GM12878 (cell line): ENCODE measurements around the gene PTCH2.

Source experiments
- CTCF ChIP-seq, 3 experiments: IDR thresholded peaks in 2 of 3; conservative IDR thresholded peaks in 1 of 3; 2 replicates each; pipeline ENCODE4 v1.5.1; 2011; ENCODE audit warnings: low read depth in 3 of 3, low read length in 3 of 3, mild to moderate bottlenecking in 3 of 3, control low read depth in 2 of 3, moderate library complexity in 2 of 3, inconsistent platforms in 1 of 3, mixed read lengths in 1 of 3; ENCODE audit not compliant: control insufficient read depth in 2 of 3, insufficient read depth in 1 of 3; ENCODE audit errors: extremely low read depth in 1 of 3
- EED ChIP-seq: sonication (generic); IDR thresholded peaks from 2 replicates; pipeline ENCODE4 v1.6.1; 2016; ENCODE audit warnings: antibody characterized with exemption, low read depth
- EZH2 ChIP-seq: IDR thresholded peaks from 2 replicates; pipeline ENCODE4 v1.6.1; 2012; ENCODE audit warnings: low read depth, mild to moderate bottlenecking, control low read depth, inconsistent platforms, low read length, borderline replicate concordance; ENCODE audit not compliant: control insufficient read depth
- IRF4 ChIP-seq: IDR thresholded peaks from 2 replicates; pipeline ENCODE4 v1.6.1; 2011; ENCODE audit warnings: low read depth, low read length
- NFYA ChIP-seq: IDR thresholded peaks from 2 replicates; pipeline ENCODE4 v1.6.1; 2011; ENCODE audit warnings: low read depth, mild to moderate bottlenecking, low read length, improper control_type of control experiment, borderline replicate concordance
- NKRF ChIP-seq: fragments of 450-650 bp; conservative IDR thresholded peaks from 2 replicates; pipeline ENCODE4 v1.6.1; 2017; ENCODE audit warnings: mild to moderate bottlenecking, moderate library complexity
- RCOR1 ChIP-seq: conservative IDR thresholded peaks from 2 replicates; pipeline ENCODE4 v1.6.1; 2012; ENCODE audit warnings: low read depth, low read length, improper control_type of control experiment
- SRF ChIP-seq, 2 experiments: IDR thresholded peaks; 2 replicates each; pipeline ENCODE4 v1.6.1; 2011; ENCODE audit warnings: low read depth in 2 of 2, low read length in 2 of 2, mild to moderate bottlenecking in 1 of 2, moderate library complexity in 1 of 2
- TCF3 ChIP-seq: IDR thresholded peaks from 2 replicates; pipeline ENCODE4 v1.6.1; 2012; ENCODE audit warnings: low read depth, mild to moderate bottlenecking, low read length, borderline replicate concordance; ENCODE audit not compliant: insufficient read depth

DNA sequence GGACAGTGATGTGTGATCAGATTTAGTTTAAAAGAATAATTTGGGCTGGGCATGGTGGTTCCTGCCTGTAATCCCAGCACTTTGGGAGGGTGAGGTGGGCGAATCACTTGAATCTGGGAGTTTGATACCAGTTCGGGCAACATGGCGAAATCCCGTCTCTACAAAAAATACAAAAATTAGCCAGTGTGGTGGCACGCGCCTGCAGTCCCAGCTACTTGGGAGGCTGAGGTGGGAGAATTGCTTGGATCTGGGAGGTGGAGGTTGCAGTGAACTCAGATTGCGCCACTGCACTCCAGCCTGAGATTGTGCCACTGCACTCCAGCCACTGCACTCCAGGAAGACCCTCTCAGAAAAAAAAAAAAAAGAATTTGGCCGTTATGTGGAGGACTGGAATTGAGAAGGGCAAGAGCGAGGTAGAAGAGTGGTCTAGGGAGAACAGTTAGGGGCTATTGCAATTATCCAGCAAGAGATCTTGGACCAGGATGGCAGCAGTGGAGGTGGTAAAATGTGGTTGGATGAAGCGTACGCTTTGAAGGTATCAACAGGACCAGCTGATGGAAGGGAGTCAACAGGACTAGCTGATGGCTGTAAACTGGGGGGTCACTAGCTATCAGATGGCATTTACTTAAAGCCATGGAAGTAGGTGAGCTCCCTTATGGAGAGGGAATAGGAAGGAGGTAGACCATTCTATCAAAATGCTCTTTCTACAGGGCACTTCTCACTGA, 25.1 kb downstream of the PTCH2 start:
- TF ChIP-seq RCOR1 = no peak
- no peak for TF ChIP-seq NFYA
- no peak for TF ChIP-seq CTCF (IDR thresholded peaks at IDR 0.05 in 2 of 3, conservative IDR thresholded peaks at IDR 0.05 in 1 of 3; ENCODE audit: control insufficient read depth in 2 of 3, extremely low read depth in 1 of 3, insufficient read depth in 1 of 3, low read depth in 3 of 3, low read length in 3 of 3)
- TF ChIP-seq SRF (IDR thresholded peaks at IDR 0.05; ENCODE audit: low read depth in 2 of 2, low read length in 2 of 2) = no peak
- no peak for TF ChIP-seq IRF4
- TF ChIP-seq EED = no peak
- TF ChIP-seq NKRF = no peak
- no peak for TF ChIP-seq EZH2
- no peak for TF ChIP-seq TCF3
